Trophoblast cell (in vitro differentiated cells and primary cell): Measurements from ENCODE around the gene MTHFD2L.

ENCODE experiments used
- DNase-seq, 2 donors: peaks; one replicate each; pipeline ENCODE4 v3.0.0-alpha.2; 2016
- H2AFZ ChIP-seq: 2 replicates; pipeline ENCODE4 v1.6.1; 2013; ENCODE audit warnings: low read length, moderate library complexity, mild to moderate bottlenecking; ENCODE audit not compliant: insufficient read depth, poor library complexity
- H2AK5ac ChIP-seq: 2 replicates; pipeline ENCODE4 v1.6.1; 2013; ENCODE audit warnings: mild to moderate bottlenecking, low read length
- H2BK120ac ChIP-seq: 2 replicates; pipeline ENCODE4 v1.6.1; 2013; ENCODE audit warnings: low read length, mild to moderate bottlenecking, moderate library complexity; ENCODE audit not compliant: insufficient read depth, poor library complexity
- H2BK12ac ChIP-seq: 2 replicates; pipeline ENCODE4 v1.6.1; 2013; ENCODE audit warnings: mild to moderate bottlenecking, low read length, moderate library complexity
- H2BK5ac ChIP-seq: 2 replicates; pipeline ENCODE4 v1.6.1; 2013; ENCODE audit warnings: low read length, low read depth, moderate library complexity, mild to moderate bottlenecking; ENCODE audit not compliant: poor library complexity
- H3K14ac ChIP-seq: 2 replicates; pipeline ENCODE4 v1.6.1; 2013; ENCODE audit warnings: mild to moderate bottlenecking, low read length
- H3K18ac ChIP-seq: 2 replicates; pipeline ENCODE4 v1.6.1; 2013; ENCODE audit warnings: mild to moderate bottlenecking, low read length
- H3K23ac ChIP-seq: 2 replicates; pipeline ENCODE4 v1.6.1; 2013; ENCODE audit warnings: low read length
- H3K27ac ChIP-seq: 2 replicates; pipeline ENCODE4 v1.5.1; 2013; ENCODE audit warnings: low read depth, mild to moderate bottlenecking, inconsistent platforms, low read length, moderate library complexity
- H3K27me3 ChIP-seq: 2 replicates; pipeline ENCODE4 v1.6.1; 2013; ENCODE audit warnings: inconsistent platforms, mild to moderate bottlenecking, low read length, moderate library complexity; ENCODE audit not compliant: insufficient read depth
- H3K36me3 ChIP-seq, 2 experiments: 1 replicate in 1 of 2; 2 replicates in 1 of 2; pipeline ENCODE4 v1.6.1; 2013; ENCODE audit warnings: low read length in 2 of 2, mild to moderate bottlenecking in 2 of 2, moderate library complexity in 1 of 2; ENCODE audit not compliant: insufficient read depth in 2 of 2, control insufficient read depth in 1 of 2
- H3K4ac ChIP-seq: 2 replicates; pipeline ENCODE4 v1.6.1; 2013; ENCODE audit warnings: low read depth, mild to moderate bottlenecking, low read length, moderate library complexity
- H3K4me1 ChIP-seq, 2 experiments: 1 replicate in 1 of 2; 2 replicates in 1 of 2; pipeline ENCODE4 v1.6.1; 2013; ENCODE audit warnings: low read length in 2 of 2, mild to moderate bottlenecking in 2 of 2, moderate library complexity in 1 of 2; ENCODE audit not compliant: insufficient read depth in 2 of 2, control insufficient read depth in 1 of 2
- H3K4me2 ChIP-seq: 2 replicates; pipeline ENCODE4 v1.6.1; 2013; ENCODE audit warnings: inconsistent platforms, mild to moderate bottlenecking, low read length, moderate library complexity
- H3K4me3 ChIP-seq: 2 replicates; pipeline ENCODE4 v1.5.1; 2013; ENCODE audit warnings: mild to moderate bottlenecking, low read depth, low read length, inconsistent platforms
- H3K79me1 ChIP-seq: one replicate; pipeline ENCODE4 v1.6.1; 2013; ENCODE audit warnings: low read length
- H3K79me2 ChIP-seq: 2 replicates; pipeline ENCODE4 v1.6.1; 2013; ENCODE audit warnings: low read length, mild to moderate bottlenecking; ENCODE audit not compliant: control insufficient read depth, insufficient read depth, poor library complexity
- H3K9ac ChIP-seq: 2 replicates; pipeline ENCODE4 v1.6.1; 2013; ENCODE audit warnings: mild to moderate bottlenecking, low read length
- H3K9me3 ChIP-seq: 2 replicates; pipeline ENCODE4 v1.6.1; 2013; ENCODE audit warnings: low read depth, mild to moderate bottlenecking, control low read depth, inconsistent platforms, low read length; ENCODE audit not compliant: insufficient read depth
- H4K12ac ChIP-seq: 2 replicates; pipeline ENCODE4 v1.6.1; 2013; ENCODE audit warnings: low read depth, mild to moderate bottlenecking, low read length, moderate library complexity
- H4K8ac ChIP-seq: 2 replicates; pipeline ENCODE4 v1.6.1; 2013; ENCODE audit warnings: low read depth, mild to moderate bottlenecking, low read length, moderate library complexity
- H4K91ac ChIP-seq: one replicate; pipeline ENCODE4 v1.6.1; 2013; ENCODE audit warnings: low read depth, mild to moderate bottlenecking, low read length, moderate library complexity
- WGBS: extraction: QIAGEN DNeasy Blood & Tissue Kit; methylation state at CpG from one replicate; pipeline ENCODE4 v1.1.7; 2013; ENCODE audit warnings: missing lambda C conversion rate; ENCODE audit not compliant: insufficient read length, insufficient coverage; ENCODE audit errors: extremely low coverage; 5-methylcytosine and 5-hydroxymethylcytosine counted together

Gene MTHFD2L

GRCh38 chr4:74197080-74197479 is 39.2 kb downstream of the MTHFD2L start:
- Histone ChIP-seq H3K9me3 (no peaks in the 10 kb centered on the region), H2AK5ac (no peak overlapping the region), H2BK12ac (no peak overlapping the region), H2BK120ac (no peak overlapping the region), H3K36me3 (no peaks in the 10 kb centered on the region), H3K79me1 (no peaks in the 10 kb centered on the region), H3K27me3 (no peaks in the 10 kb centered on the region), H3K18ac (no peak overlapping the region), H3K4me2 (no peak overlapping the region), H2AFZ (no peak overlapping the region), H4K91ac (no peak overlapping the region), H3K27ac (no peak overlapping the region), H3K4ac (no peak overlapping the region), H2BK5ac (no peak overlapping the region), H4K12ac (no peak overlapping the region), H3K14ac (no peak overlapping the region), H3K79me2 (no peaks in the 10 kb centered on the region), H3K4me1 (no peaks in the 10 kb centered on the region), H3K23ac (no peak overlapping the region), H3K4me3 (no peak overlapping the region), H3K9ac (no peak overlapping the region), H4K8ac (no peak overlapping the region)
- WGBS: no CpG with 5 or more reads among the region's 1 CpG
- DNase-seq: no peak

DNA sequence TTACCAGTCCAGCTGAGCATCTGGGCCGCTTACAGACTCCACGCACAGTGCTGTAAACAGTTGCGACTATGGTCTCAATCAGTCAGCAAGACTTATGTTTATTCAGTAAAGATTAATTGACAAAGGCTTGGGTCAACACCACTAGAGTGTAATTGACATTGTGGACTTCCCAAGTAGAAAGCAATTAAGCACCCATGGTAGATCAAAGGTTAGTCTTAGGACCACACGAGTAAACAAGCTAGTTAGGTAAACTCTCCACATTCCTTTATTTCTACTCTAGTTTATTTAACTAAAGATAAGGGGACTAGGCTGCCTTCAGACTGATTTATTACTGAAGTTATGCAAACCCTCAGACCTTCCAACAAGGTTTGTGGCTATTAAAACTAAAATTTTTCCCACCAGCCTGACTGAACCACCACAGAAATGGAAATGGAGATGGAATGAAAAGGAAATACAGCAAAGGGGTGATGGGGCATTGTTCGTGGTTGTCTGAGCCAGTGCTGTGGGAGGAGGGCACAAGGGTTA is 44.2 kb downstream of the MTHFD2L start:
- Histone ChIP-seq H3K4me1 (peaks cover 5 to 6% of the 10 kb centered on the region in 2 experiments), H3K9ac (no peak overlapping the region), H2BK120ac (no peak overlapping the region), H4K12ac (no peak overlapping the region), H2AK5ac (no peak overlapping the region), H3K36me3 (no peaks in the 10 kb centered on the region), H3K4me2 (no peak overlapping the region), H2BK5ac (no peak overlapping the region), H3K27me3 (no peaks in the 10 kb centered on the region), H3K18ac (no peak overlapping the region), H3K4ac (no peak overlapping the region), H3K27ac (no peak overlapping the region), H4K8ac (no peak overlapping the region), H3K79me1 (peaks cover 2% of the 10 kb centered on the region), H3K14ac (no peak overlapping the region), H2BK12ac (no peak overlapping the region), H3K9me3 (no peaks in the 10 kb centered on the region), H2AFZ (no peak overlapping the region), H3K4me3 (no peak overlapping the region), H4K91ac (no peak overlapping the region), H3K79me2 (no peaks in the 10 kb centered on the region), H3K23ac (no peak overlapping the region)
- DNase-seq: no peak
- no CpG with 5 or more reads among the region's 5 CpGs for WGBS

- no peak overlapping the region for H4K8ac ChIP-seq
- H3K9me3 ChIP-seq: no peaks in the 10 kb centered on the region
- H2AFZ ChIP-seq: no peak overlapping the region
- peaks cover 2% of the 10 kb centered on the region for H3K79me1 ChIP-seq
- peaks cover 8% of the 10 kb centered on the region in 2 experiments for H3K4me1 ChIP-seq
- no peak overlapping the region for H3K9ac ChIP-seq
- H2BK5ac ChIP-seq: no peak overlapping the region
- no peak overlapping the region for H3K27ac ChIP-seq
- H3K4me3 ChIP-seq: no peak overlapping the region
- H3K18ac ChIP-seq: no peak overlapping the region
- no peak overlapping the region for H3K4ac ChIP-seq
- H3K14ac ChIP-seq: no peak overlapping the region
- no peak overlapping the region for H3K4me2 ChIP-seq
- H3K79me2 ChIP-seq: no peaks in the 10 kb centered on the region
- DNase-seq: no peak
- H3K23ac ChIP-seq: no peak overlapping the region
- no peak overlapping the region for H4K91ac ChIP-seq
- no peak overlapping the region for H4K12ac ChIP-seq
- H3K36me3 ChIP-seq: no peaks in the 10 kb centered on the region
- H2BK12ac ChIP-seq: no peak overlapping the region
- H2BK120ac ChIP-seq: no peak overlapping the region
- H3K27me3 ChIP-seq: no peaks in the 10 kb centered on the region
- H2AK5ac ChIP-seq: no peak overlapping the region
- no CpG with 5 or more reads among the region's 3 CpGs for WGBS
Observed at GRCh38 chr4:74203467-74203866, 45.5 kb downstream of the MTHFD2L start.

GRCh38 chr4:74205046-74205445 is 47.1 kb downstream of the MTHFD2L start:
- H3K4ac ChIP-seq: no peak overlapping the region
- no peak overlapping the region for H3K4me2 ChIP-seq
- peaks cover 2% of the 10 kb centered on the region for H3K79me1 ChIP-seq
- no peak overlapping the region for H2AFZ ChIP-seq
- no peak overlapping the region for H3K4me3 ChIP-seq
- WGBS: no CpG with 5 or more reads among the region's 4 CpGs
- no peak overlapping the region for H4K8ac ChIP-seq
- H3K9me3 ChIP-seq: no peaks in the 10 kb centered on the region
- no peak overlapping the region for H3K14ac ChIP-seq
- H3K23ac ChIP-seq: no peak overlapping the region
- no peak overlapping the region for H2AK5ac ChIP-seq
- DNase-seq: no peak
- no peak overlapping the region for H2BK120ac ChIP-seq
- H3K36me3 ChIP-seq: no peaks in the 10 kb centered on the region
- H2BK12ac ChIP-seq: no peak overlapping the region
- H3K18ac ChIP-seq: no peak overlapping the region
- H3K27me3 ChIP-seq: no peaks in the 10 kb centered on the region
- H3K79me2 ChIP-seq: no peaks in the 10 kb centered on the region
- no peak overlapping the region for H3K9ac ChIP-seq
- H4K91ac ChIP-seq: no peak overlapping the region
- H3K27ac ChIP-seq: no peak overlapping the region
- H2BK5ac ChIP-seq: no peak overlapping the region
- H3K4me1 ChIP-seq: peaks cover 8% of the 10 kb centered on the region in 2 experiments
- no peak overlapping the region for H4K12ac ChIP-seq
